Heart left ventricle (tissue), 16 donors: ENCODE measurements around the gene LPCAT1. TPM values are rescaled to one million over a fixed set of nuclear protein-coding genes. Genes with fewer than 3 reads are reported as not detected.

Experiments
- ATAC-seq, 4 donors: fragments of 200-7000 bp; cut with Tn5 transposase; one replicate each; pipeline ENCODE4 v1.9.1; 2020 to 2022; ENCODE audit warnings: moderate library complexity in 4 of 4, mild to moderate bottlenecking in 3 of 4, moderate number of reproducible peaks in 1 of 4
- DNase-seq, 5 donors: peaks; one replicate each; pipeline ENCODE4 v3.0.0-alpha.2; 2020
- H3K27ac ChIP-seq, 12 donors: fragments of 200-600 bp; sonication (generic) in 4 of 12; one replicate each; pipeline versions ENCODE4 v1.5.0 to v1.8.0; 2016 to 2022; ENCODE audit warnings: mild to moderate bottlenecking in 2 of 12
- H3K27me3 ChIP-seq, 9 donors: fragments of 200-600 bp; sonication (generic) in 2 of 9; one replicate each; pipeline versions ENCODE4 v1.5.1 to v1.8.0; 2016 to 2022; ENCODE audit warnings: mild to moderate bottlenecking in 3 of 9
- H3K36me3 ChIP-seq, 9 donors: fragments of 200-600 bp; sonication (generic) in 2 of 9; one replicate each; pipeline versions ENCODE4 v1.5.0 to v1.8.0; 2018 to 2022; ENCODE audit warnings: mild to moderate bottlenecking in 2 of 9
- H3K4me1 ChIP-seq, 12 donors: fragments of 200-600 bp; sonication (generic) in 4 of 12; one replicate each; pipeline versions ENCODE4 v1.5.0 to v1.8.0; 2016 to 2022; ENCODE audit warnings: mild to moderate bottlenecking in 3 of 12
- H3K4me3 ChIP-seq, 12 donors: fragments of 200-600 bp; sonication (generic) in 4 of 12; one replicate each; pipeline versions ENCODE4 v1.5.0 to v1.8.0; 2017 to 2022; ENCODE audit warnings: mild to moderate bottlenecking in 9 of 12, moderate library complexity in 4 of 12
- H3K9me3 ChIP-seq, 12 donors: fragments of 200-600 bp; sonication (generic) in 4 of 12; one replicate each; pipeline versions ENCODE4 v1.5.0 to v1.8.0; 2016 to 2022; ENCODE audit warnings: mild to moderate bottlenecking in 1 of 12
- POLR2A ChIP-seq, 2 donors: fragments of 450-650 bp; IDR thresholded peaks; one replicate each; pipeline ENCODE4 v1.6.1; 2017; ENCODE audit warnings: antibody characterized with exemption in 2 of 2, mild to moderate bottlenecking in 2 of 2, moderate library complexity in 2 of 2
- WGBS, 4 donors: extraction: QIAGEN DNeasy Blood & Tissue Kit in 2 of 4; methylation state at CpG; one replicate each; pipeline versions ENCODE4 v1.1.5 to v1.1.7; 2013 to 2018; 5-methylcytosine and 5-hydroxymethylcytosine counted together
- intact Hi-C, 10 donors: fragments of 100-400 bp; cut with DNase I; formaldehyde crosslinking; loops; one replicate each; pipeline versions ENCODE4 v1.11.1 to v1.14.2; 2022
- polyA plus RNA-seq, 2 donors: library from polyadenylated mRNA; stranded (reverse); fragments of 200-250 nt; gene quantifications; one replicate each; pipeline ENCODE4 v1.2.3, GENCODE V29; 2013
- total RNA-seq, 9 donors: library from RNA; depleted of rRNA in 2 of 9; stranded (reverse); fragments of >200 nt in 2 of 9; fragmentation: NEBNext Ultra II Directional in 3 of 9; extraction: Animal tissue kit (Norgen Biotek cat#: 25700) in 3 of 9; gene quantifications; one replicate each; pipeline versions ENCODE4 v1.1.0 to v1.2.4, GENCODE V29; 2016 to 2023
- TF ChIP-seq, protein P1 (sequence below), 12 donors: fragments of 200-600 bp; sonication (generic) in 4 of 12; IDR thresholded peaks; one replicate each; pipeline versions ENCODE4 v1.5.0 to v1.8.0; 2018 to 2022; ENCODE audit warnings: antibody characterized with exemption in 12 of 12, mild to moderate bottlenecking in 5 of 12
- donor health status: ischemic (EF 13 %, LVEDD 7.1; RV severe dilation, severe dysfunction).
- donor health status: healthy with polysubstance abuse.
- donor health status: DM: no; HTN: yes; CAD: no.
- donor health status: DM: no; HTN: no; CAD: no.
- donor health status: ischemic (EF 25% LVEDD 6.9; RV normal size, moderate dysfunction).
- donor health status: ischemic (EF 25% LVEDD 5.7; RV mildly dilated, moderate dysfunction).
- donor health status: healthy.
- donor health status: DM: yes; HTN: yes; CAD: no.
- donor health status: ischemic (EF 35%, LVEDD 5.7; RV mildly dilated, moderate dysfunction).
- donor health status: nonischemic (EF 11% LVEDD 7.7; RV severe dilation, severe dysfunction).
- donor health status: DM: yes; HTN: yes; CAD: no.
- donor health status: PGD.
- donor health status: ischemic (EF 29% LVEDD 5.4; RV normal size, mild dysfunction).
- donor health status: nonischemic (EF 23%, LVEDD 6.1; RV moderate dilation, normal function).

LPCAT1 gene
- total and polyA plus RNA-seq, 11 donors: 8.2 to 30.6 (median 9.9) TPM

DNA sequence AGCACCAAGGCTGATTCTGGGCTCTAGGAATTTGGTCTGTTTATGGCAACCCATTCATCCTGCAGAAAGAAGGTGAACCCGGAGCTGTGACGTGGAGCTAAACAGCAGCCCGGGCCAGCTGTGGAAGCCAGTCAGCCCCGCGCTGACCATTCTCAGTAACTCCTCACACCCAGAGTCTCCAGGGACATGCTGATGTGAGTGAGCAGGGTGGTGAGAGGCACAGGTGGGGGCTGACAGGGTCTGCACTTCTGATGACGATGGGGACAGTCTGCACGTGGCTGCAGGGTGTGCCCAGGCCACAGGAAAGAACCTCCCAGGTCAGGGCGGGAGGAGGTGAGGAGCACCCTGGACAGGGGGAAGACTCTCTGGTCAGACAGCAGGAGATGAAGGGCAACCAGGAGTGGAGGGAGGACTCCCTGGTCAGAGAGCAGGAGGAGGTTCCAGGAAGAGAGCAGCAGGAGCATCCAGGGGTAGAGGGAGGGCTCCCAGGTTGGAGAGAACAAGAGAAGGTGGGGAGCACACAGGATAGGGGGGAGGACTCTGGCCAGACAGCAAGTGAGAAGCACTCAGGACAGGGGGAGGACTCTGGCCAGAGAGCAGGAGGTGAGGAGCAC, 52.4 kb downstream of the LPCAT1 start:
- 87 to 90% (median 88%) methylated on average over 8 of the region's 8 CpGs for WGBS, 4 donors
- intact Hi-C loops: loop anchor here in 2 of 10 donors (10.0 kb wide), 1 partner anchor 173 kb away; no protein-coding TSS in a partner anchor
- Histone ChIP-seq H3K4me1 (no peaks in the 10 kb centered on the region), H3K36me3 (peaks cover 0 to 89% (median 24%) of the 10 kb centered on the region in 9 donors), H3K27me3 (no peaks in the 10 kb centered on the region), H3K27ac (no peak overlapping the region), H3K4me3 (no peak overlapping the region), H3K9me3 (no peaks in the 10 kb centered on the region)
- DNase-seq: peak in 1 of 5 donors; percentile 7
- no peak for TF ChIP-seq POLR2A (IDR thresholded peaks at IDR 0.05)
- TF ChIP-seq, protein P1, sequence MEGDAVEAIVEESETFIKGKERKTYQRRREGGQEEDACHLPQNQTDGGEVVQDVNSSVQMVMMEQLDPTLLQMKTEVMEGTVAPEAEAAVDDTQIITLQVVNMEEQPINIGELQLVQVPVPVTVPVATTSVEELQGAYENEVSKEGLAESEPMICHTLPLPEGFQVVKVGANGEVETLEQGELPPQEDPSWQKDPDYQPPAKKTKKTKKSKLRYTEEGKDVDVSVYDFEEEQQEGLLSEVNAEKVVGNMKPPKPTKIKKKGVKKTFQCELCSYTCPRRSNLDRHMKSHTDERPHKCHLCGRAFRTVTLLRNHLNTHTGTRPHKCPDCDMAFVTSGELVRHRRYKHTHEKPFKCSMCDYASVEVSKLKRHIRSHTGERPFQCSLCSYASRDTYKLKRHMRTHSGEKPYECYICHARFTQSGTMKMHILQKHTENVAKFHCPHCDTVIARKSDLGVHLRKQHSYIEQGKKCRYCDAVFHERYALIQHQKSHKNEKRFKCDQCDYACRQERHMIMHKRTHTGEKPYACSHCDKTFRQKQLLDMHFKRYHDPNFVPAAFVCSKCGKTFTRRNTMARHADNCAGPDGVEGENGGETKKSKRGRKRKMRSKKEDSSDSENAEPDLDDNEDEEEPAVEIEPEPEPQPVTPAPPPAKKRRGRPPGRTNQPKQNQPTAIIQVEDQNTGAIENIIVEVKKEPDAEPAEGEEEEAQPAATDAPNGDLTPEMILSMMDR (IDR thresholded peaks at IDR 0.05): no peak
- ATAC-seq: no peak

DNA sequence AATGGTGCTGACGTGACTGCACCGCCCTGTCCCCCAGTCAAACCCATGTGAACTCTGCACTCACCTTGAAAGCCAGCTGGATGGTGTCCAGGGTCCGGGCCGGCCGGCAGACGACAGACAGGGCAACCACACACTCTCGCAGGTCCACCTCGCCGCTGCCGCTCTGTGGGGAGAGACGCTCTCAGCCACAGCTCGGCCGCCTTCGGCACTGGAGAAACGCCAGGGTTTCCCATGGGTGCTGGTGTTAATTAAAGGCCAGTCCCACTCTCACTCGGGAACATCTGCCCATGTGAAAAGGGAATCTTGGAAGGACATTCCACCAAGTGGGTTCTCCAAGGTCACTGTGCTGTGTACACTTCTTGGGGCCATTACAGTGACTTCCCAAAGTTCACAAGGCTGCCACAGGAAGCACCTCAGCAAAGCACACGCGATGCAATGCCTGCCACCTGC, 53.0 kb downstream of the LPCAT1 start:
- ATAC-seq: no peak
- intact Hi-C loops: loop anchor here in 2 of 10 donors (10.0 kb wide), 1 partner anchor 174 kb away; no protein-coding TSS in a partner anchor

DNA sequence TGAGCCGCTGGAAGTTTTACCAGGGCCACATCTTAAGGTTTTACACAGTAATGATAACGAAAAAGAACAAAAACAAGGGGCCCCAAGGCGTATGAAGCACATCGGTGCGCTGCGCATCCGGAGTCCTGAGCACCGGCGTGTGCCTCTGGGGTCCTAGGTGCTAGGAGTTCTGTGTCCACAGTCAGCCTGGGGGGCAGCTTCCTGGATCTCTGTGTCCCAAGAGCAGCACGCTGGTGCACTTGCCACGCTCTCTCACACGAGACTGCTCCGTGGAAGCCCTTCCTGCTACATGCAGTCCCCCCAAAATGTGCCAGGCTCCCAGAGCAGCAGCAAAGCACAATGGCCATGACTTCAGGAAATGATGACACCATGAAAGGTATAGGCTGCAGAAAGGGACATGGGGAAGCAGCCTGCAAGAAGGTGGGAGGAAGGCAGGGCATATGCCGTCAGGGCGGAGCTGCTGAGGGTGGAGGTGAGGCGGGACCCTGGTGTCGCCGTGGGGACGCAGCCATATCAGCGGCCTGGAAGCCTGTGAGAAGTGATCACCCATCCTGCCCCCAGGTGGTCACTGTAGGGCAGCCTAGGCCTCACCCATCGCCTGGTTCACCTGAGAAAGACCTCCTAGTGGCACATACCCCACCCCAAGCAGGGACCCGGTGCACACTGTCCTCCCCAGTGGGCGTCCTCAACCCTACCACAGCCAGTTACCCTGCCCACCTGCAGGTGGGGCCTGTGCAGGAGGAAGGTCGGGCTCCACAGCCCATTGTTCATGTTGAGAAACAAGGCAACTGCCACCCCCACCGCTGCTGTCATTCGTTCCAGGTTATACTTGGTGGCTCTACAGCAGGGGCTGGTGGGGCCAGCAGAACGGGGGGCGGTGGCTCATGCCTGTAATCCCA, 54.9 kb downstream of the LPCAT1 start:
- Histone ChIP-seq H3K27ac (no peak overlapping the region), H3K36me3 (peaks cover 0 to 81% (median 12%) of the 10 kb centered on the region in 9 donors), H3K4me3 (no peak overlapping the region), H3K9me3 (no peaks in the 10 kb centered on the region), H3K4me1 (no peaks in the 10 kb centered on the region), H3K27me3 (no peaks in the 10 kb centered on the region)
- no peak for ATAC-seq
- intact Hi-C loops: no loop called here
- DNase-seq: peak in 2 of 5 donors; percentile 17 to 18
- TF ChIP-seq POLR2A (IDR thresholded peaks at IDR 0.05): no peak
- TF ChIP-seq, protein P1 (IDR thresholded peaks at IDR 0.05): no peak
- 92 to 94% (median 94%) methylated on average over 26 to 28 of the region's 28 CpGs for WGBS, 4 donors

More for the DNA sequence above, 53.0 kb downstream of the LPCAT1 start:
- no peaks in the 10 kb centered on the region for H3K4me1 ChIP-seq
- no peaks in the 10 kb centered on the region for H3K9me3 ChIP-seq
- peak in 1 of 5 donors; percentile 29 for DNase-seq
- peaks cover 0 to 89% (median 22%) of the 10 kb centered on the region in 9 donors for H3K36me3 ChIP-seq
- H3K27me3 ChIP-seq: no peaks in the 10 kb centered on the region
- H3K4me3 ChIP-seq: no peak overlapping the region
- 64 to 84% (median 78%) methylated on average over 8 to 18 of the region's 18 CpGs for WGBS, 4 donors
- H3K27ac ChIP-seq: no peak overlapping the region
- TF ChIP-seq POLR2A (IDR thresholded peaks at IDR 0.05): no peak
- TF ChIP-seq, protein P1 (IDR thresholded peaks at IDR 0.05): no peak

DNA sequence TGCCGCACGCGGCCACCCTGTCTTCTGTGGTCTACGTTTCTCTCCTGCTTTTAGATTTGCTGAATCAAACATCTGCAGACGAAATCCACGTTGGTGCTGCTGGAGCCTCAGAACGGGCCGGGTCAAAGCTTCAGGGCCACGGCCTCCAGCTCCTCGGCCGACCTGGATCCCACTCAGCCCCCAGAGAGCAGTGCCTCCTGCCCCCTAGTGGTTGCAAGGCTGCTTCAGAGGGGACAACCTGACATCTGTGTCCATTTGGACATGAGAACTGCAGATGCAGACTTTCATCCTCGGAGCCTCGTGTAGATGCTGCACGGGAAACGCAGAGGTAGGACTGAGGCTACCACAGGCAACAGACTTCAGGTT, 55.5 kb downstream of the LPCAT1 start:
- Histone ChIP-seq H3K27me3 (no peaks in the 10 kb centered on the region), H3K27ac (no peak overlapping the region), H3K9me3 (no peaks in the 10 kb centered on the region), H3K4me1 (no peaks in the 10 kb centered on the region), H3K36me3 (peaks cover 0 to 81% (median 19%) of the 10 kb centered on the region in 9 donors), H3K4me3 (no peak overlapping the region)
- peak in 1 of 4 donors; percentile 21 for ATAC-seq
- intact Hi-C loops: no loop called here
- no peak for TF ChIP-seq POLR2A (IDR thresholded peaks at IDR 0.05)
- TF ChIP-seq, protein P1 (IDR thresholded peaks at IDR 0.05): peak in 11 of 12 donors; percentile 18 to 62 (median 45)
- DNase-seq: peak in 1 of 5 donors; percentile 27
- WGBS, 4 donors: 71 to 77% (median 75%) methylated on average over 15 of the region's 15 CpGs
